OCI-LY7 (cell line): ENCODE data around the gene DMRT3. TPM values are rescaled to one million over a fixed set of nuclear protein-coding genes. Genes with fewer than 3 reads are reported as not detected.
A peak's percentile ranks its signal among the peaks of the same experiment; 100 is the strongest.

Experiments used
- BruUV-seq: library from RNA; stranded (reverse); fragments of 400-500 nt; replicated peaks from 2 replicates; lab custom pipeline; 2021; lab: Mats Ljungman, UMichigan
- CTCF ChIA-PET: fragments of 300-600 bp; sonication (Branson Sonifier 250); formaldehyde crosslinking; loops from one replicate; lab custom pipeline; 2022; ENCODE audit warnings: antibody characterized with exemption; ENCODE audit not compliant: unreplicated experiment; lab: Charles Lee
- POLR2A ChIA-PET: fragments of 300-600 bp; sonication (Branson Sonifier 250); formaldehyde crosslinking; loops from one replicate; lab custom pipeline; 2022; ENCODE audit warnings: antibody characterized with exemption; lab: Charles Lee
- DNase-seq: peaks from one replicate; pipeline ENCODE4 v3.0.0-alpha.2; 2015; ENCODE audit warnings: low spot score
- H2AFZ ChIP-seq: fragments of 200-600 bp; sonication (generic), shearing (Covaris generic); 2 replicates; pipeline ENCODE4 v1.6.1; 2014; ENCODE audit warnings: mild to moderate bottlenecking, antibody characterized with exemption, low read length, moderate library complexity
- H3K27ac ChIP-seq: fragments of 200-600 bp; sonication (generic); 2 replicates; pipeline ENCODE4 v1.5.1; 2014; ENCODE audit warnings: mixed run types, low read depth, mild to moderate bottlenecking, moderate library complexity, low read length, inconsistent platforms; ENCODE audit not compliant: poor library complexity, severe bottlenecking
- H3K36me3 ChIP-seq: fragments of 200-600 bp; sonication (generic); 2 replicates; pipeline ENCODE4 v1.6.1; 2014; ENCODE audit warnings: mild to moderate bottlenecking, antibody characterized with exemption, low read length, moderate library complexity, mixed read lengths; ENCODE audit not compliant: insufficient read depth
- H3K4me1 ChIP-seq: fragments of 200-600 bp; sonication (generic); 2 replicates; pipeline ENCODE4 v1.5.1; 2014; ENCODE audit warnings: mild to moderate bottlenecking, low read length; ENCODE audit not compliant: insufficient read depth, poor library complexity, severe bottlenecking
- H3K4me2 ChIP-seq: fragments of 200-600 bp; sonication (generic); 2 replicates; pipeline ENCODE4 v1.6.1; 2014; ENCODE audit warnings: mild to moderate bottlenecking, low read length
- H3K4me3 ChIP-seq: fragments of 200-600 bp; sonication (generic); 2 replicates; pipeline ENCODE4 v1.5.1; 2014; ENCODE audit warnings: mild to moderate bottlenecking, low read depth, low read length; ENCODE audit not compliant: poor library complexity, severe bottlenecking
- H3K79me2 ChIP-seq: fragments of 200-600 bp; sonication (generic); 2 replicates; pipeline ENCODE4 v1.6.1; 2016; ENCODE audit warnings: low read depth, mild to moderate bottlenecking, low read length, moderate library complexity, mixed read lengths; ENCODE audit not compliant: insufficient read depth
- H3K9me2 ChIP-seq: fragments of 200-600 bp; sonication (generic); 2 replicates; pipeline ENCODE4 v1.6.1; 2016; ENCODE audit warnings: mild to moderate bottlenecking, low read length, mixed read lengths; ENCODE audit not compliant: insufficient read depth
- H3K9me3 ChIP-seq: fragments of 200-600 bp; sonication (generic); 2 replicates; pipeline ENCODE4 v1.6.1; 2014; ENCODE audit warnings: mild to moderate bottlenecking, mixed run types, low read length, mixed read lengths
- H4K20me1 ChIP-seq: fragments of 200-600 bp; sonication (generic); 2 replicates; pipeline ENCODE4 v1.6.1; 2014; ENCODE audit warnings: mild to moderate bottlenecking, antibody characterized with exemption, low read length, moderate library complexity, mixed read lengths; ENCODE audit not compliant: insufficient read depth
- CTCF ChIP-seq: fragments of 200-600 bp; sonication (generic); conservative IDR thresholded peaks from 2 replicates; pipeline ENCODE4 v1.5.1; 2014; ENCODE audit warnings: mild to moderate bottlenecking, antibody characterized with exemption, low read length, moderate library complexity, mixed read lengths
- EZH2phosphoT487 ChIP-seq: fragments of 200-600 bp; sonication (generic); IDR thresholded peaks from 2 replicates; pipeline ENCODE4 v1.6.1; 2018; ENCODE audit warnings: low read depth, borderline replicate concordance, mild to moderate bottlenecking, mixed run types, antibody characterized with exemption, low read length, moderate library complexity, mixed read lengths
- intact Hi-C: fragments of 100-400 bp; cut with micrococcal nuclease; formaldehyde crosslinking; loops from one replicate; pipeline ENCODE4 v1.10.0; 2022; ENCODE audit not compliant: unreplicated experiment
- total RNA-seq, 2 experiments: library from RNA; depleted of rRNA in 1 of 2; stranded (reverse); fragments of >200 nt in 1 of 2; shearing (Covaris generic) in 1 of 2; gene quantifications; 2 replicates each; pipeline ENCODE4 v1.2.3, GENCODE V29; 2014 to 2022

Gene DMRT3
- total RNA-seq, 2 experiments from 2014 or later: not detected

DNA sequence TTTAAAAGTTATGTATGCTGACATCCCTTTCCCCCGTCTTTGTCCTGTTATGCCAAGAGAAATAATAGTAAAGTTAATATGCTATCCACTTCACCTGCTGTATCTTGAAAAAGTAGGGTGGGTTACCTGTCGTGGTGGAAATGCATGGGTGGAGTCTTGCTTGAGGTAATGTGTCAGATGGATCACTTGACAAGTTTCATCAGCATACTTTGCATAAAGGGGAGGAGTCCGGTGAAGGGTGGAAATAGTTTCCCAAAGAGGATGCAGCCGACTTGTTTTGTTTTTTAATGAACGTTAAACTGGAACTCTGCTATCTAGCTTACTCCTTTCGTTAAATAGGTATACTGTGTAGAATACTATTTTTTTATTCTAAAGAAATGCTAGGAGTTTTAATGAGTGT is 9.0 kb upstream of the DMRT3 start:
- H3K36me3 ChIP-seq: no peaks in the 10 kb centered on the region
- TF ChIP-seq EZH2phosphoT487 (no peak), CTCF (no peak)
- H3K9me2 ChIP-seq: no peaks in the 10 kb centered on the region
- CTCF ChIA-PET: interaction anchor here (0.6 kb wide), 1 partner anchor 97 kb away, joined by 3 read pairs; no protein-coding TSS in a partner anchor
- H4K20me1 ChIP-seq: no peaks in the 10 kb centered on the region
- H3K79me2 ChIP-seq: no peaks in the 10 kb centered on the region
- H3K4me2 ChIP-seq: no peak overlapping the region
- H3K27ac ChIP-seq: no peak overlapping the region
- intact Hi-C loops: loop anchor here (5.0 kb wide), 1 partner anchor 40 kb away; no protein-coding TSS in a partner anchor
- BruUV-seq: no TSS peak
- H3K4me3 ChIP-seq: no peak overlapping the region
- H3K9me3 ChIP-seq: no peaks in the 10 kb centered on the region
- no peak for DNase-seq
- H3K4me1 ChIP-seq: no peaks in the 10 kb centered on the region
- no peak overlapping the region for H2AFZ ChIP-seq
- POLR2A ChIA-PET: no interaction called here

- DNase-seq: no peak
- CTCF ChIA-PET: interaction anchor here (0.6 kb wide), 1 partner anchor 98 kb away, joined by 3 read pairs; no protein-coding TSS in a partner anchor
- Histone ChIP-seq H3K27ac (no peak overlapping the region), H2AFZ (0 out of 2 replicates have a peak overlapping the region, but pooled peaks have one; percentile 2), H3K36me3 (no peaks in the 10 kb centered on the region), H3K4me1 (no peaks in the 10 kb centered on the region), H3K4me3 (no peak overlapping the region), H3K9me3 (no peaks in the 10 kb centered on the region), H3K4me2 (no peak overlapping the region), H3K79me2 (no peaks in the 10 kb centered on the region), H3K9me2 (no peaks in the 10 kb centered on the region), H4K20me1 (no peaks in the 10 kb centered on the region)
- POLR2A ChIA-PET: no interaction called here
- BruUV-seq: no TSS peak
- intact Hi-C loops: loop anchor here (5.0 kb wide), 1 partner anchor 39 kb away; no protein-coding TSS in a partner anchor
- TF ChIP-seq CTCF (no peak), EZH2phosphoT487 (no peak)
These were observed 8.4 kb upstream of the DMRT3 start for GRCh38 chr9:967903-968641.
